Right lobe of liver (tissue), 6 donors: ENCODE results near the gene PEAR1. TPM values are rescaled to one million over a fixed set of nuclear protein-coding genes. Genes with fewer than 3 reads are reported as not detected.

Experiments used
- ATAC-seq, 4 donors: fragments of 200-7000 bp; cut with Tn5 transposase; one replicate each; pipeline ENCODE4 v1.9.1; 2020; ENCODE audit warnings: mild to moderate bottlenecking in 4 of 4, moderate library complexity in 4 of 4
- DNase-seq, 3 donors: peaks; one replicate each; pipeline ENCODE4 v3.0.0-alpha.2; 2020
- H3K27ac ChIP-seq, 3 donors: fragments of 200-600 bp; one replicate each; pipeline ENCODE4 v1.8.0; 2022
- H3K27me3 ChIP-seq, 2 donors: fragments of 200-600 bp; one replicate each; pipeline ENCODE4 v1.8.0; 2022
- H3K36me3 ChIP-seq, 4 donors: fragments of 200-600 bp; sonication (generic) in 1 of 4; one replicate each; pipeline versions ENCODE4 v1.5.1 to v1.8.0; 2017 to 2022; ENCODE audit warnings: control low read depth in 1 of 4
- H3K4me1 ChIP-seq, 4 donors: fragments of 200-600 bp; sonication (generic) in 1 of 4; one replicate each; pipeline versions ENCODE4 v1.5.1 to v1.8.0; 2017 to 2022; ENCODE audit warnings: control low read depth in 1 of 4
- H3K4me3 ChIP-seq, 3 donors: fragments of 200-600 bp; one replicate each; pipeline ENCODE4 v1.8.0; 2022
- H3K9me3 ChIP-seq, 4 donors: fragments of 200-600 bp; sonication (generic) in 1 of 4; one replicate each; pipeline versions ENCODE4 v1.5.1 to v1.8.0; 2017 to 2022; ENCODE audit warnings: control low read depth in 1 of 4
- POLR2A ChIP-seq: fragments of 450-650 bp; IDR thresholded peaks from one replicate; pipeline ENCODE4 v1.6.1; 2017; ENCODE audit warnings: antibody characterized with exemption, mild to moderate bottlenecking
- WGBS: methylation state at CpG from one replicate; pipeline ENCODE4 v1.1.6; 2018; ENCODE audit warnings: low coverage, low lambda C conversion rate; ENCODE audit not compliant: insufficient coverage; ENCODE audit errors: missing lambda C conversion rate; 5-methylcytosine and 5-hydroxymethylcytosine counted together
- intact Hi-C, 2 donors: fragments of 100-400 bp; cut with DNase I; formaldehyde crosslinking; loops; one replicate each; pipeline versions ENCODE4 v1.11.2 to v1.14.1; 2022
- microRNA counts: library from miRNA; unstranded; fragments of <30 nt; microRNA quantifications from one replicate; lab custom pipeline; 2016
- microRNA-seq, 2 donors: library from miRNA; unstranded; fragments of <30 nt; microRNA quantifications; one replicate each; pipeline ENCODE4, GENCODE V29; 2019 to 2020
- small RNA-seq, 2 experiments: library from RNA; depleted of rRNA; stranded (forward); fragments of <200 nt; gene quantifications; one replicate each; pipeline ENCODE3, GENCODE V24; 2016
- total RNA-seq, 6 experiments: library from RNA; depleted of rRNA in 2 of 6; stranded (reverse); fragments of >200 nt in 2 of 6; fragmentation: NEBNext Ultra II Directional in 3 of 6; extraction: Animal tissue kit (Norgen Biotek cat#: 25700) in 3 of 6; gene quantifications; one replicate each; pipeline versions ENCODE4 v1.1.0 to v1.2.4, GENCODE V29; 2016 to 2023
- TF ChIP-seq, protein P1 (sequence below), 4 donors: fragments of 200-600 bp in 3 of 4; fragments of 450-650 bp in 1 of 4; IDR thresholded peaks; one replicate each; pipeline versions ENCODE4 v1.5.1 to v1.8.0; 2016 to 2022; ENCODE audit warnings: antibody characterized with exemption in 4 of 4, mild to moderate bottlenecking in 2 of 4
- donor health status: DM: no; HTN: yes; CAD: no.
- donor health status: DM: no; HTN: no; CAD: no.
- donor health status: DM: no; HTN: no; CAD: no.
- donor health status: DM: no; HTN: yes; CAD: no.
- donor health status: DM: no; HTN: yes; CAD: no.

PEAR1 gene
- total RNA-seq, 6 experiments from 2014 or later: 2.2 to 9.8 (median 3.6) TPM

DNA sequence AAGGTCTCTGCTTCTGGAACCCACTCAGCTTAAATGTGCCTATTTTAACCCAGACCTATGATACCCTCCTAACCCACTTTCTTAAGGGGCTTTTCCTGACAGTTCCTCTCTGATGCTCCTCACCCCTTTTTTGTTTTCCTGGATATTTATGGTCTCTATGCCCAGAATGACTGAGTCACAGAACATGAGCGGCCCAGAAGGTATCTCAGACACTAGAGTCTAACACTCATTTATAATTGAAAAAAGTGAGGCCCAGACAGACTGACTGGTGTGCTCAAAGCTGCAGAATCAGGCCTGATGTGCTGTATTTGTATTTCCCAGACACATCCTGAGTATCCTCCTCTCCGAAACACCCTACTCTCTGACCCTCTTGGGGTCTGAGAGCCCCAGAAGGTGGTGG, 70.9 kb downstream of the PEAR1 start:
- intact Hi-C loops: no loop called here

More for the DNA sequence above, 70.9 kb downstream of the PEAR1 start:
- no peak for ATAC-seq
- WGBS: 93% methylated on average over 2 of the region's 2 CpGs
- Histone ChIP-seq H3K4me3 (no peak overlapping the region), H3K27ac (no peak overlapping the region), H3K9me3 (no peaks in the 10 kb centered on the region), H3K27me3 (no peaks in the 10 kb centered on the region), H3K4me1 (no peaks in the 10 kb centered on the region), H3K36me3 (peaks cover 0 to 54% (median 11%) of the 10 kb centered on the region in 4 donors)
- no peak for DNase-seq
- TF ChIP-seq, protein P1, sequence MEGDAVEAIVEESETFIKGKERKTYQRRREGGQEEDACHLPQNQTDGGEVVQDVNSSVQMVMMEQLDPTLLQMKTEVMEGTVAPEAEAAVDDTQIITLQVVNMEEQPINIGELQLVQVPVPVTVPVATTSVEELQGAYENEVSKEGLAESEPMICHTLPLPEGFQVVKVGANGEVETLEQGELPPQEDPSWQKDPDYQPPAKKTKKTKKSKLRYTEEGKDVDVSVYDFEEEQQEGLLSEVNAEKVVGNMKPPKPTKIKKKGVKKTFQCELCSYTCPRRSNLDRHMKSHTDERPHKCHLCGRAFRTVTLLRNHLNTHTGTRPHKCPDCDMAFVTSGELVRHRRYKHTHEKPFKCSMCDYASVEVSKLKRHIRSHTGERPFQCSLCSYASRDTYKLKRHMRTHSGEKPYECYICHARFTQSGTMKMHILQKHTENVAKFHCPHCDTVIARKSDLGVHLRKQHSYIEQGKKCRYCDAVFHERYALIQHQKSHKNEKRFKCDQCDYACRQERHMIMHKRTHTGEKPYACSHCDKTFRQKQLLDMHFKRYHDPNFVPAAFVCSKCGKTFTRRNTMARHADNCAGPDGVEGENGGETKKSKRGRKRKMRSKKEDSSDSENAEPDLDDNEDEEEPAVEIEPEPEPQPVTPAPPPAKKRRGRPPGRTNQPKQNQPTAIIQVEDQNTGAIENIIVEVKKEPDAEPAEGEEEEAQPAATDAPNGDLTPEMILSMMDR (IDR thresholded peaks at IDR 0.05): no peak
- TF ChIP-seq POLR2A: no peak

MicroRNAs encoded within 50 kb of the gene (microRNA counts, 767-probe panel; counts per million panel counts)
- 237 counts per million for microRNA hsa-miR-765 (lab: Ali Mortazavi, UCI)

Small RNAs within 50 kb of the gene (microRNA-seq; reads per million reads assigned to microRNA genes)
- 0 to 0.29 reads per million in 2 donors for gene MIR765

Small RNAs within 50 kb of the gene (small RNA-seq; reads per million reads assigned to genes)
- 0 reads per million in 2 experiments for gene MIR765

Other genes with a start within 250 kb of the PEAR1 start
- 1 to 10 TPM; 1.1 to 7.5 (median 2.6) TPM for gene NES, start 216.3 kb upstream of the PEAR1 start, total RNA-seq
- gene CRABP2, start 188.1 kb upstream of the PEAR1 start, total RNA-seq: under 1 TPM in 1 of 6 experiments, not detected in 5; 0.24 TPM
- gene METTL25B, start 165.2 kb upstream of the PEAR1 start, total RNA-seq: 10 to 100 TPM; 11.6 to 25.7 (median 20.6) TPM
- 10 to 100 TPM; 10.3 to 14.1 (median 12.2) TPM for gene ISG20L2, start 165.0 kb upstream of the PEAR1 start, total RNA-seq
- 10 to 100 TPM; 47.2 to 83.2 (median 61.4) TPM for gene MRPL24, start 152.6 kb upstream of the PEAR1 start, total RNA-seq
- 100 to 1,000 TPM; 131 to 192 (median 157) TPM for gene HDGF, start 142.0 kb upstream of the PEAR1 start, total RNA-seq
- 10 to 100 TPM; 17.4 to 23.4 (median 19.7) TPM for gene PRCC, start 126.2 kb upstream of the PEAR1 start, total RNA-seq
- 1 to 10 TPM in 1 of 6 experiments, under 1 TPM in 5; 0.32 to 1.3 (median 0.67) TPM for gene SH2D2A, start 76.9 kb upstream of the PEAR1 start, total RNA-seq
- not detected for gene INSRR, start 34.6 kb upstream of the PEAR1 start, total RNA-seq
- gene NTRK1, start 32.9 kb upstream of the PEAR1 start, total RNA-seq: not detected
- under 1 TPM in 2 of 6 experiments, not detected in 4; 0.12 to 0.20 TPM for gene LRRC71, start 26.9 kb downstream of the PEAR1 start, total RNA-seq
- gene ARHGEF11, start 152.0 kb downstream of the PEAR1 start, total RNA-seq: 10 to 100 TPM; 10.5 to 18.7 (median 12.8) TPM
- not detected for gene ETV3L, start 206.1 kb downstream of the PEAR1 start, total RNA-seq
- 1 to 10 TPM; 4.9 to 7.8 (median 6.5) TPM for gene ETV3, start 244.7 kb downstream of the PEAR1 start, total RNA-seq